Measurements from ENCODE around the gene MRPL2. TPM values are rescaled to one million over a fixed set of nuclear protein-coding genes. Genes with fewer than 3 reads are reported as not detected.

The MRPL2 gene
- total RNA-seq, 1 experiment from 2014 or later, result 125 TPM

- intact Hi-C loops (cut with micrococcal nuclease; ENCODE audit: unreplicated experiment), result no loop called here
- Mint-ChIP-seq H3K36me3 (ENCODE audit: insufficient read depth, unreplicated experiment) (peaks cover 49% of the 10 kb centered on the region), H3K4me1 (ENCODE audit: low read depth, unreplicated experiment) (peaks cover 28% of the 10 kb centered on the region), H3K4me3 (ENCODE audit: low read depth, unreplicated experiment) (peak overlapping the region; percentile 10), H3K27me3 (ENCODE audit: unreplicated experiment) (no peaks in the 10 kb centered on the region), H3K27ac (ENCODE audit: unreplicated experiment) (no peak overlapping the region), H3K9me3 (ENCODE audit: low read depth, unreplicated experiment) (no peaks in the 10 kb centered on the region)
- no TSS peak for BruUV-seq (replicated peaks)
- TF ChIP-seq CTCF (IDR thresholded peaks at IDR 0.05; ENCODE audit: unreplicated experiment), result no peak
- CTCF ChIA-PET, result interaction anchor here (0.6 kb wide), 2 partner anchors 66 to 271 kb away, joined by 4 read pairs; partner anchors contain the start of gene TBCC
- no peak for DNase-seq
Observed at GRCh38 chr6:43016176-43016942, 42.9 kb downstream of the MRPL2 start.

DNA sequence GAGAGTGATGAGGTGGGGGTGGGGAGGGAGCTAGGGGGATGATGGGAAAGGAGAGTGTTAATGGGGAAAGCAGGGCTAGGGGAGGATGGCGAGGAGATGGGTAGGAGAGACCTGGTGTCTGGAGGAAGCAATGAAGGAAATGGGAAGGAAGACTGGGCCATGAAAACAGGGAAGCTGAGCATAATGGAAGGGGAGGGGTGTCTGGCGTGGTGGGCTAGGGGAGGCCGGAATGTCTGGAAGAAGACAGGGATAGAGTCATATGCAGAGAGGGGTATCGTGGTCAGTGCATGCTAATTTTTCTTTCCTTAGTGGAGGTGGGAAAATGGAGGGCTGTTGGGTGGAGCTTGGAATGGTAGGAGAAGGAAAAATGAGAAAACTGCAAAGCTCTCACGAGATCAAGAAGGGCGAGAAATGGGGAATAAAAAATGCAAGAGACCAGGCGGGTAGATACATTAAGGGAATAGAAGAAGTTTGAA is 44.8 kb downstream of the MRPL2 start:
- CTCF ChIA-PET, result interaction anchor here (0.6 to 2.8 kb wide), 11 partner anchors 12 to 294 kb away, joined by 3 to 15 read pairs (median 4); partner anchors contain the start of genes CNPY3, CRIP3, CUL7 and KLC4
- intact Hi-C loops (cut with micrococcal nuclease; ENCODE audit: unreplicated experiment), result no loop called here
- no peak for TF ChIP-seq CTCF (IDR thresholded peaks at IDR 0.05; ENCODE audit: unreplicated experiment)
- Mint-ChIP-seq H3K27me3 (ENCODE audit: unreplicated experiment) (no peaks in the 10 kb centered on the region), H3K4me3 (ENCODE audit: low read depth, unreplicated experiment) (peak overlapping the region; percentile 97), H3K9me3 (ENCODE audit: low read depth, unreplicated experiment) (no peaks in the 10 kb centered on the region), H3K27ac (ENCODE audit: unreplicated experiment) (peak overlapping the region; percentile 85), H3K4me1 (ENCODE audit: low read depth, unreplicated experiment) (peaks cover 28% of the 10 kb centered on the region), H3K36me3 (ENCODE audit: insufficient read depth, unreplicated experiment) (peaks cover 39% of the 10 kb centered on the region)
- no peak for DNase-seq
- BruUV-seq (replicated peaks), result no TSS peak

DNA sequence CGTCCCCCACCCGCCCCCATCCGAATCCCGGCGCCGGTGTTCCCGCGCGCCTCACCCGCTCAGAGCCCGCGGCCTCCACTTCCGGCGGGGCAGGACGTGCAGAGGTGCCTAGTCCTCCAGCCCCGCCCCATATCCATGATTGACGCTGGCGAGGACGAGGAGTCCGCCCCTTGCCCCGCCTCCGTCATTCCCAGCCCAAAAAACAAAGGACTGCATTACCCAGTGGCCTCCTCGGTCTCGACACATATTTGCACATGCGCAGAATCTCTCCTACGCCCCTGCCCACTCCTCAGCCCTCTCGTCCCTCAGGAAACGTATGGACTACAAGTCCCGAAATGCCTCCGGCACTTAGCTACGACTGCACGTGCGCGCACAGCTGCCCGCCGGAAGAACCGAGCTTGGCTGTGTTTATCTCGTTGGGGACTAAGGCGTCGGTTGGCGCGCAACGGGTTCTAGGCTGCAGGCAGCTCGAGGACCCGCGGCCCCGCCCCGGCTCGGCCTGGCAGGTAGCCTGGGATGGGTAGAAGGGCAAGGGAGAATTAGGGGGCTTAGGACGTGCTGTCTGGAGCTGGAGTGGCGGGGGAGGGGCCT is 45.3 kb downstream of the MRPL2 start, which contains the start of the genes KLHDC3 and MEA1:
Gene KLHDC3 (plus strand): TSS at position 407 of the 591 bp plus-strand sequence. CDS start 2,944 bp downstream, outside the sequence.
Gene MEA1 (minus strand): TSS at position 104 of the 591 bp plus-strand sequence. CDS start 133 bp downstream, outside the sequence.
- Mint-ChIP-seq H3K9me3 (ENCODE audit: low read depth, unreplicated experiment) (no peaks in the 10 kb centered on the region), H3K4me3 (ENCODE audit: low read depth, unreplicated experiment) (peak within 1 kb of the TSS; percentile 97), H3K4me1 (ENCODE audit: low read depth, unreplicated experiment) (peaks cover 28% of the 10 kb centered on the region), H3K27ac (ENCODE audit: unreplicated experiment) (peak within 1 kb of the TSS; percentile 85), H3K36me3 (ENCODE audit: insufficient read depth, unreplicated experiment) (peaks cover 37% of the 10 kb centered on the region), H3K27me3 (ENCODE audit: unreplicated experiment) (no peaks in the 10 kb centered on the region)
- intact Hi-C loops (cut with micrococcal nuclease; ENCODE audit: unreplicated experiment), result loop anchor here (2.0 kb wide), 1 partner anchor 17 kb away; no protein-coding TSS in a partner anchor
- peak; percentile 100 for DNase-seq
- CTCF ChIA-PET, result interaction anchor here (0.6 to 2.8 kb wide), 12 partner anchors 11 to 295 kb away, joined by 3 to 15 read pairs (median 4); partner anchors contain the start of genes CNPY3, CRIP3, CUL7 and KLC4
- no peak for TF ChIP-seq CTCF (IDR thresholded peaks at IDR 0.05; ENCODE audit: unreplicated experiment)
- BruUV-seq (replicated peaks), result no TSS peak

GRCh38 chr6:43013097-43013842 is 46.0 kb downstream of the MRPL2 start:
- Mint-ChIP-seq H3K4me1 (ENCODE audit: low read depth, unreplicated experiment) (peaks cover 28% of the 10 kb centered on the region), H3K4me3 (ENCODE audit: low read depth, unreplicated experiment) (peak overlapping the region; percentile 97), H3K27ac (ENCODE audit: unreplicated experiment) (peak overlapping the region; percentile 85), H3K36me3 (ENCODE audit: insufficient read depth, unreplicated experiment) (peaks cover 30% of the 10 kb centered on the region), H3K9me3 (ENCODE audit: low read depth, unreplicated experiment) (no peaks in the 10 kb centered on the region), H3K27me3 (ENCODE audit: unreplicated experiment) (no peaks in the 10 kb centered on the region)
- intact Hi-C loops (cut with micrococcal nuclease; ENCODE audit: unreplicated experiment), result loop anchor here (2.0 kb wide), 1 partner anchor 16 kb away; no protein-coding TSS in a partner anchor
- BruUV-seq (replicated peaks), result no TSS peak
- CTCF ChIA-PET, result interaction anchor here (0.7 to 2.8 kb wide), 9 partner anchors 10 to 169 kb away, joined by 3 to 15 read pairs (median 4); partner anchors contain the start of genes CUL7, CUL9, KLC4 and MRPL2
- DNase-seq, result no peak
- TF ChIP-seq CTCF (IDR thresholded peaks at IDR 0.05; ENCODE audit: unreplicated experiment), result no peak
